ENCODE data around the gene DNAJC18.
"Not testable (repeated sequence)": the region's sequence is repeated elsewhere in the genome, so short reads cannot be mapped to it uniquely, and the experiment has no call there.

DNAJC18 gene

DNA sequence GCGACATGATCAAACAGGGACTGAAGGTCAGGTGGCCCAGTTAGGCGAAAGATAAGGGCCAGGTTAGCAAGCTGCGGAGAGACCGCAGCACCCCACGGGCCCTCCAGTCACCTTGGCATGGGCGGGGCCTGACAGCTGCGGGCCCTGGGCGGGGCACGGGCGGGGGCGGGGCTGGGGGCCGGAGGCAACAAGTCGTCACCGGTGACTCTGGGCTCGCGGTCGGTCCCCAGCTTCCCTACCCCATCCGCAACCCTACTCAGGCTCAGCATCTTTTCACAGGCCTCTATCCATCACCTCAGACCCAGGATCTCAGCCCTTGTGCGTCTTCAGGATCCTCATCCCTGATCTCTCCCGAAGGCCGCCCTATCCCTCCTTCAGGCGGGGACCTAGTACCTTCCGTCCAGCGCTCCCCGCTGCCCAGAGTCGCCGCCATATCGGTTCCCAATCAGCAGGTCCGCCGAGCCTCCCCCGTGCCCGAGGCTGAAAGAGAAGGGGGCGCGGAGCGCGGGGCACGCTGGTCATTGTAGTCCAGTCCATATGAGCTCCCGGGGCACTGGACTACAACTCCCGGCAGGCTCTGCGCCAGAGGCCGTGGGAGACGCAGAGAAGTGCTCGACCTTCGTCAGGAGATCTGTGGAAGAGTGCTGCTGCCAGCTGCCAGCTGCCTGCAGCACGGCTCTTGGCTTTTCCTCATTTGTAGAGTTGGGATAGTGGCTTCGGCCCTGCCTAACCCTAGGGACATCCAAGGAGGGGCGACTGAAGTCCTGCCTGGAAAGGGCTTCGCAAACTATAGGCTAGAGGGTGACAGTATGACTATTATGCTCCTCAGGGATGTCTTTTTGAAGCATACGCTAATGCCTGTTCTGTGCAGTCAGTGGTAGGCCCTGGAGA lies at the start of gene DNAJC18:
TSS of gene DNAJC18 (minus strand) at position 513 of the 891 bp plus-strand sequence. CDS start at position 433, 80 bp downstream.
- peak; percentile 88 for DNase-seq (ENCODE audit: low read depth)

DNA sequence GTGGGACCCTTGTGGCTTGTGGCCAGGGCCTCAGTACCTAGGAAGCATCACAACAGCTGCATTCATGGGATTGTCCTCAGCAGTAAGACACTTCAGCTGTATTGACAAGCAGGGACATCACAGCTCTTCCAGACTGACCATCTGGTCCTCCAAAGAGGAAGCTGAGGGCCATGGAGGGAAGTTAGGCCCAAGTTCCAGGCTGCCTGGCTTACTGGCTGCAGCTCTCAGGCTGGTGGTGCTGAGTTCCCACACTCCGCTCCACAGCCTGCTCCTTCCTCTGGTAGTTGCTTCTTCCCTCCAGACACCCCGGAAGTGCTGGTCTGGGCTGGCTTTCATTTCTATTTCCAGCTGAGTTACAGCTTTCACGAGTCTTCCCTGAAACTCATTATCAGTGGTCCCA lies 48.9 kb upstream of the DNAJC18 start:
- DNase-seq (ENCODE audit: low read depth): no peak

DNA sequence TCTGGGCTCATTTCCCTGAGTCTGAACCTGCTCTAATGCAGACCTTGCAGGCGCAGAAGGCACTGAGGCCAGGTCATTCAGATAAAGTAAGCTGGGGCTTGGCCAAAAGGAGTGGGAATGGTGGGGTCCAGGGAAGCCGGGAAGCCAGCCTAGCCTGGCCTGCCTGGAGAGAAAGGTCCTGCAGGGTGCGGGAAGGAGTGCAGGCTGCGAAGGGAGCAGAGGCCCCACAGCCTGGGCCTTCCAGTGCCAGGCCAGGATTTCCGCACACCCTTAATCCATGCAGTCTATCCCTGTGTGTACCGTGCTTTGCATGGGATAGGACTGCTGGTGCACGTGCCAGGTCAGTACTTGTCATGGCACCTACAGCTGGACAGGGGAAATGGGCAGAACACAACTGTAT lies 46.9 kb upstream of the DNAJC18 start:
- DNase-seq (ENCODE audit: low read depth): no peak

DNA sequence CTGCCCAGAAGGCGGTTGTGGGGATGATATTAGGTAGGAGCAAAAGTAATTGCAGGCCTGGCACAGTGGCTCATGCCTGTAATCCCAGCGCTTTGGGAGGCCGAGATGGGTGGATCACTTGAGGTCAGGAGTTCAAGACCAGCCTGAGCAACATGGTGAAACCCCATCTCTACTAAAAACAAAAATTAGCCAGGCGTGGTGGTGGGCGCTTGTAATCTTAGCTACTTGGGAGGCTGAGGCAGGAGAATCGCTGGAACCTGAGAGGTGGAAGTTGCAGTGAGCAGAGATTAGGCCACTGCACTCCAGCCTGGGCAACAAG lies 43.5 kb upstream of the DNAJC18 start:
- not testable (repeated sequence) for DNase-seq (ENCODE audit: low read depth)

DNA sequence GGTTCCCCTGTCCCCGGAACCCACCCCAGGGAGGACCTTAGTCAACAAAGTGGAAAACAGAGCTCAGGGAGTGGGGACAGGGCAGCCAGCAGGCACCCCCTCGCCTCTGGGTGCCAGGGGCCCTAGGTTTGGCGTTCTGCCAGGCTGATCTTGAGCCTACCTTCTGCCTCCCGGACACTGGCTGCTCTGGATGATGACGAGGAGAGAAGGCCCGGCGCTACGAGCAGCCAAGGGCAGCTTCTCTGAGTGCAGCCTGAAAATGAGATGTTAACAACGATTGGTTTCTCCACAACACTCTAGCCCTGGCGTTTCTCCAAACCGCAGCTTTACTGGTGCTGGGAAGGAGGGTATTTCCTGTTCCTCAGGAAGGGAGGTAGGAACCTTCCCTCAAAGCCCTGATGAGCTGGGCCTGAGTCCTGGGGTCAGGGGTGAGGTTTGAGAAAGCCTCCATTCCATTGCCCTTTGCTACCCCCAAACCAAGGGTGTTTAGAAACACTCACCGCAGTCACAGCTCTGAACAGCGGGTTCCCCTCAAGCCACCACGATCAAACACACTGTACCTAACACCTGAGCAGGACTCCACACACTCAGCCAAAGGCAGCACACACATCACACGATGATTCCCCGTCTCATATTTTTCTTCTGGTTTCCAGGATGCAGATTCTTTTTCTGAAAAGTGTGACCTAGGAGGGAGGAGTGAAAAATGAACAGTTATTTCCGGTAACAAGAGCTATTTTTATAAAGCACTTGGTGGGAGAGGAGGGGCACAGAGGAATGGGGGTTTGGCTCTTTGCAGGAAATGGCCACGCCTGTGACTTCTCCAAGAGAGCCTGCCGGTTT lies 42.9 kb upstream of the DNAJC18 start, which contains the start of gene STING1:
TSS of gene STING1 (minus strand) at position 709 of the 840 bp plus-strand sequence. CDS start 1,054 bp downstream, outside the sequence.
- DNase-seq (ENCODE audit: low read depth): peak; percentile 31

DNA sequence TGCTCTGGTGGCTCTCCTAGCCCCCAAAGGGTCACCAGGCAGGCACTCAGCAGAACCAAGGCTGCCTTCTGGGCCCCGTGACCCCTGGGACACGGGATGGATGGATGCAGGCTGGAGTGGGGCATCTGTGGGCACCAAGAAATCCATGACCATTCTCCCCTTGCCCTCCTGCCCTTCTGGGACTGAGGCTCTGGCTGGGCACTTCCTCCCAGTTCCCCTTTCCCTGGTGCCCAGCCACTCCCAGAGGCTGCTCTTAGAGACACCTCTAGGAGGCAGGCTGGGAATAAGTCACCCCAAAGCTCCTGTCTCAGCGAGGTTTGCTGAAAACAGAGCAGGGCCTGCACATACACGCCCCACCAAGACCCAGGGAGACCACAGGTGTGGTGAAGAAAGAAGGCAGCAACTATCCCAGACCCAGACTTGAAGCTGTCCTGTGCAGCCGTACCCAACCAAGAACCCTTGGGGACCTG lies 42.3 kb upstream of the DNAJC18 start:
- no peak for DNase-seq (ENCODE audit: low read depth)

DNA sequence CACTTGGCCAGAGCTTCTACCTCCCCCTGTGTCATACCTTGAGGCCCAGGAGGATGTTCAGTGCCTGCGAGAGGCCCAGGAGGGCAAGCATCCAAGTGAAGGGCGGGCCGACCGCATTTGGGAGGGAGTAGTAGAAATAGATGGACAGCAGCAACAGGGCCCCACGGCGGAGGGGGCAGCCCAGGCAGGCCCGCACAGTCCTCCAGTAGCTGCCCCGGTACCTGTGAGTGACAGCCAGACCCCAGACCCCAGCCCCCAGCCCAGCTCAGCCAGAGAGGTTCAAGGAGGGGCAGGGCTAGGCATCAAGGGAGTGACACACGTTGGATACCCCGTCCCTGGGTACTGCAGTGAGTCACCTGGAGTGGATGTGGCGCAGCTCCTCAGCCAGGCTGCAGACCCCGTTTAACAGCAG lies 41.8 kb upstream of the DNAJC18 start:
- DNase-seq (ENCODE audit: low read depth): no peak

DNA sequence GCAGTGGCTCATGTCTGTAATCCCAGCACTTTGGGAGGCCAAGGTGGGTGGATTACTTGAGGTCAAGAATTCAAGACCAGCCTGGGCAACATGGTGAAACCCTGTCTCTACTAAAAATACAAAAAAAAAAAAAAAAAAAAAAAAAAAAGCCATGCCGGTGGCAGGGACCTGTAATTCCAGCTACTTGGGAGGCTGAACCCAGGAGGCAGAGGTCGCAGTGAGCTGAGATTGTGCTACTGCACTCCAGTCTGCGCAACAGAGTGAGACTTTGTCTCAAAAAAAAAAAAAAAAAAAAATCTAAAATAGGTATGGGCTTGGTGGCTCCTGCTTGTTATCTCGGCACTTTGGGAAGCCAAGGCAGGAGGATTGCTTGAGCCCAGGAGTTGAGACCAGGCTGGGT lies 40.4 kb upstream of the DNAJC18 start:
- DNase-seq (ENCODE audit: low read depth): not testable (repeated sequence)

DNA sequence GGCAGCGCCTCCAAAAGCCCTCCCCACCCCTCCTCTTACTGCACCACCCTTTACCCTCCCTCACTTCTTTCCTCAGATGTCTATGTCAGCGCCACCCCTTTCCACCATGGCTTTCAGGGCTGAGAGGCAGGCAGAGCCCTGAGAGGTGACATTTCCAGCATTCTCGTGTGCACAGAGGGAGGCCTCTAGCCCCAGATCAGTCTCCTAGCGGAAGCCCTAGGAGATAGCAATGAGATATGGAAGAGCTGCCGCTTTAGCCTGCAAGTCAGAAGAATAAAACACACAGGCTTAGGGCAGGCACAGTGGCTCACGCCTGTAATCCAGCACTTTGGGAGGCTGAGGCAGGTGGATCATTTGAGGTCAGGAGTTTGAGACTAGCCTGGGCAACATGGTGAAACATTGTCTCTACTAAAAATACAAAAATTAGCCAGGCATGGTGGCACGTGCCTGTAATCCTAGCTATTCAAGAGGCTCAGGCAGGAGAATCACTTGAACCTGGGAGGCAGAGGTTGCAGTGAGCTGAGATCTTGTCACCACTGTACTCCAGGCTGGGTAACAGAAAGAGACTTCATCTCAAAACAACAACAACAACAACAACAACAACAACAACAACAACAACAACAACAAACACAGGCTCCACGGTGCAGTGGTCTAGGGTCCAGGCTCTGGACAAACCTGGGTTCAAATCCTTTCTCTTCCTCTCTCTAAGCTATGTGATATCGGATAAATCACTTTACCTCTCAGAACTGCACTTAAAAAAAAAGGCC lies 39.5 kb upstream of the DNAJC18 start:
- DNase-seq (ENCODE audit: low read depth): not testable (repeated sequence)

DNA sequence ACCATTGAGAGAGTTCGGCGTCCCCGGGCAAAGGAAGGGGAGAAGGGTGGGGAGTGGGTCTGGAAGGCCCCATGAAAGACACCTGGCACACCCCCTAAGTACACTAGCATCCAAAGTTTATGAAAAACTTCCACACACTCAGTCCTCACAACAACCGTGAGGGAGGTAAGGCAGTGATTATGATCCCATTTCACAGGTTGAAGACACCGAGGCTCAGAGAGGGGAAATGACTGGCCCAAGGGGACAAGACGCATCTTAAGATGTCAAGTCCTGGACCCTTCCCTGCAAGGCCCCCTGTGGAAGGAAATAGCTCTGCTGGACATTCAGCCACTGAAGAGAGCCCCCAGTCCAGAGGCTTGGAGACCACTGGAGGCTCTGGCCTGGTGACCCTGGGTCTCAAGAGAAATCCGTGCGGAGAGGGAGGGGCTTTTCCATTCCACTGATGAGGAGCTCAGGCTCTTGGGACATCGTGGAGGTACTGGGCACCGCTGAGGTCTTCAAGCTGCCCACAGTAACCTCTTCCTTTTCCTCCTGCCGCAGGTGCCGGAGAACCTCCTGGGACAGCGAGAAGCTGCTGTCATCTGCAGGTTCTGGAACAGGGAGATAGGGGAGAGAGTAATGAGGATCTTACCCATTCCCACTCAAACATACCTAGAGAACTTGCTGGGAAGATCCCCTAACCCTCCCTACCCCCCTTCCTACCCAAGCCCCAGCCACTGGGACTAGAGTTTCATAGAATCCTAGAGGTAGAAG lies 36.7 kb upstream of the DNAJC18 start:
- DNase-seq (ENCODE audit: low read depth): no peak

DNA sequence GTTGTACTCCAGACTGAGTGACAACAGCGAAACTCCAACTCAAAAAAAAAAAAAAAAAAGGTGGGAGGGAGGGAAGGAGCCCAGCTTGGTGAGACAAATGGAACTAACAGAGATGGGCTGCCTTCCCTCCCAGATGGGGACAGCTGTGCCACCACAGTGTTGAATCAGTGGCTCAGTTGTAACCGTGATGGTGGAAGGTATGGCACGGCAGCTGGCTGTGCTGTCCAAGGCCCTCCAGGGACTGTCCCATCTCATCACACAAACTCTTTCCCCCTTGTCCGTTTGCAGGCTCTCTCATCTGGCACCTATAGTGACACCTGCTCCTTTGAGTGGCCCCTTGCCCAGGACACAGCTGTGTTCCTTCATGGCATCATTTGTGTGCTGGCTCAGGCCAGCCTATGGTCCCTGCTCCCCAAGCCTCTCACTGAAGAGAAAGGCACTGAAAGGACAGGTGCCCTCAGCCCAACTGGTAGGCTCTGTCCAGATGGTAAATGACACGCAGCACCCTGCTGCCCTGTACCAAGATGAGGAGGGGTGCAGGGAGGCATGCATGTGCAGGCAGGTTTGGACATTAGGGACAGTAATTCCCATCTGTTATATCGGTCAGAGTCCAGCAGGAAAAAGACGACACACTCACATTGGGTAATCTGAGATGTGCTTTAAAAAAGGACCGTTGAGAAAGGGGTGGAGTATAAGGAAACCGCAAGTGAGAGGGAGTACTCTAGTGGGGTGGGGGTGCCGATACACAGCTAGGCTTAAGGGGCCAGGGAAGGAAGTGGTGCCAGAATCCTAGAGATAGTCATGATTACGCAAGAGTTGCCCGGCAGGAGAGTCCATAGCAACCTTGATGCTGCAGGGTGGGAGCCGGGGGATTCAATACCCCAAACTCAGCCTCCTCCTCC lies 35.8 kb upstream of the DNAJC18 start:
- DNase-seq (ENCODE audit: low read depth): no peak

DNA sequence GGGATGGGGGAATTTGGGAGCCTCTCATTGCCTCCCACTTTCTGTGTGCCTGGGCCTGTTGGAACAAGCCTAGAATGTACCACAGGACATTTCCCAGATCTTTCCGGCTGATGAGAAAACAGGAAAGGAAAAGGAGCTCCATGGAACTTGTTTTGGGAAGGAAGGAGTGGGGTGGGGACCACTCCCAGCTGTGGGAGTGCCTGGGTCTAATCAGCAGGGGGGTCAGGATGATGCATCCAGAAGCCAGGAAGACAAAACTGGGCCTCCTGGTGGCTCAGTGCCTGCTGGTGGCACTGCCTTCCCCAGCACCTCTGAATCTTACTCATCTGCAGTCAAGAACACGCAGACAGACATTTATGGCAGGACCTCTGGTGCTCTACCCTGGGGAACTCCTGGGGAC lies 34.2 kb upstream of the DNAJC18 start:
- no peak for DNase-seq (ENCODE audit: low read depth)

DNA sequence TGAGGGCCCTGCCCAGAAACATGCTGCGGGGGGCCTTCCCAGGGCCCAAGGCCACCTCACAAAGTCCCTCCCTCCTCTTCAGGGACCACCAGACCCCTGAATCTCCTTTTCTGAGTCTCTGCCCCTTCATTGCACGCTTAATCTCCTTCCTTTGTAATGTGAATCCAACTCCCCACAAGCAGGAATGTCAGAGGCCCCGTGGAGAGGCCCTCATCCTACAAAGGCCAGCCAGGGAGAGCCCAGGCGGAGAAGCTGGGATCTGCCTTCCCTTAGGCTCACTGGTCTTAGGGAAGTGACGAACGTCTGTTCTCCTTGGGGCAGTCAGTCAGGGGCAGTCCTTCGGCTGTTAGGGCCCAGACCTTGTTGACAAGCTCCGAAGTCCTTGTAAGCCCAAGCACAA lies 33.8 kb upstream of the DNAJC18 start:
- no peak for DNase-seq (ENCODE audit: low read depth)

DNA sequence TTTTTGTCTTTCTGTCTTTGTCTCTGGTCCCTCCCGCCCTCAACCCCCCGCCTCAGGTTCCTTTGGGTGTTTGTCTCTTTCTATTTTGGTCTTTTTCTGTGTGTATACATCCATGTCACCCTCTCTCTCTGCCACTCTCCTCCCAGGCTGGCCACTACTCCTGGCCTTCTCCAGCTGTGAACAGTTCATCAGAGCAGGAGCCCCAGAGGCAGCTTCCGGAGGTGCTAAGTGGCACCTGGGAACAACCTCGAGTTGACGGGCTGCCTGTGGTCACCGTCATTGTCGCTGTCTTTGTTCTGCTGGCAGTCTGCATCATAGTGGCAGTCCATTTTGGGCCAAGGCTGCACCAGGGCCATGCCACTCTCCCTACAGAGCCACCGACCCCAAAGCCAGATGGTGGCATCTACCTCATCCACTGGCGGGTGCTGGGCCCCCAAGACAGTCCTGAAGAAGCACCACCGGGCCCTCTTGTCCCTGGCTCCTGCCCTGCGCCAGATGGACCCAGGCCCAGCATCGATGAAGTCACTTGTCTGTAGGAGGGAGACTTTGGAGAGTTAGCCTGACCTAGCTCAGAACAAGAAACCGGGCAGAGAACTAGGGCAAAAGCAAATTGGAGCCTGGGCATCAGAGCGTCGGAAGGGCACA lies 33.2 kb upstream of the DNAJC18 start:
- DNase-seq (ENCODE audit: low read depth): no peak

DNA sequence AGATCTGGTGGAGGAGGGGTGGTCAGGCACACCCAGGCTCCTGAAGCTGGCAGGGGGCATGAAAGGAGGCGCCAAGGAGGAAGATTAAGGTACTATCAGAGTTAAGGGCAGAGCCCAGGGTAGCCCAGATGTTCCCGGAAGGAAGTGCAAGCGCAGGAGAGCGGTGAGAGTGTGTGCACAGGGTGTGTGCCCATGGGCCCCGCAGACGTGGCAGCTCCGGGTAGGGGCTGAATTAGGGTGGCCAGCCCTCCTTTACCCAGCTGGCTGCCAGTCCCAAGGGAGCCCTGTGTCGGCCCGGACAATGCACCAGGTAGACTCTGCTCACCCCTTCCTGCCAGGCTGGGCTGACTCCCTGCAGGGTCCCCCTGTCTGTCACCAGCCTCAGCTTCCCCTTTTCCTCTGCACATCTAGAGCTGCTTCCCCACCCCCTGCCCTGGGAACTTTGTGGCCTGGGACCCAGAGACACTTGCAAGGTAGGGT lies 31.5 kb upstream of the DNAJC18 start, which contains the start of gene SMIM33:
TSS of gene SMIM33 (plus strand) at position 184 of the 480 bp plus-strand sequence. CDS start at position 302, 118 bp downstream.
- no peak for DNase-seq (ENCODE audit: low read depth)

DNA sequence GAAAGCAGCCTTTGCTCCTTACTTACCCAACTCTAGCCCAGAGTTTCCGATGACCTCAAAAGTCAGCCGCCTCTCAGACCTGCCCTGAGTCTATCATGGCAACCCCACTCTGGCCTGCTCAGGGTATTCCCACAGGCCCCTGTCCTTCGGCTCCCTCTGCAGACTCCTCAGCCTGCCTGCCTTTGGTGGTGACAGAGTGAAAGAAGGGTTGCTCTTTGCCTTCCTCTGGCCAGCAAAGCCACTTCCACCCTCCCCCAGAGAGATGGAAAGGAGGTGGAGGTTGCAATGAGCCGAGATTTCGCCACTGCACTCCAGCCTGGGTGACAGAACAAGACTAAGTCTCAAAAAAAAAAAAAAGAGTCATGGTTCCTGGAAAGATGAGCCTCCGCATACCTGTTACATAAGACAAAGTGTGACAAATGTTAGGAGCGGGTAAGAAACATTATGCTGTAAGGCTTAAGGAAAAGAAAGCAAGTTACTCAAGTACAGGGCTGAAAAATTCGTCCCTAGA lies 29.2 kb upstream of the DNAJC18 start:
- DNase-seq (ENCODE audit: low read depth): no peak

DNA sequence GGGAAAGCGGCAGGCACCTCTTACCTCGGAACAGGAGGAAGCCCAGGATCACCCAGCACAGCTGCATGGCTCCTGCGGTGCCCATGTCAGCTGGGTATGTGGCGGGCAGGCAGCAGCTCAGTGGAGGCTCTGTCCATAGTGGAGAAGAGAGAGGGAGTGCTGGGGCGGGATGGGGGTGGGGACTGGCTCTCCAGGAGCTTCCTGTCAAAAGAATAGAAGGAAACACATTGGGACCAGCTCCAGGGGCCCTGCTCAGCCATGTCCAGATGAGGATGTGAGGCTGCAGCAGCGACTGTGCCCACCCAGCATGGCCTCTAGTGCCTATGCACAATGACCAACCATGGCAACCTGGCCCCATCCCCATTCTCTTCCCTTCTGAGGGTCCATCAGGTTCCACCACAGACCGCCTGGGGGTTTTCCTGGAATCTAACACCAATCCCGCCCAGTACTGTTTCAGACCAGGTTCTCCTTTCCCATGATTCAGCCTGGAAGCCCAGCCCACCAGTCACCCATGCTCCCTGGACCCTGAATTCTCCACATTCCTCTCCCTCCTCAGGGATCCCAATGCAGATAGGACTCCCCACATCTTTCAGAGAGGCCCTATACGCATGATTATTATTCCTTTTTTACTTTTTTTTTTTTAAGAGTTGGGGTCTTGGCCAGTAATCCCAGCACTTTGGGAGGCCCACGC lies 23.4 kb upstream of the DNAJC18 start, which contains the start of gene ECSCR:
TSS of gene ECSCR (minus strand) at position 158 of the 691 bp plus-strand sequence. CDS start at position 85, 73 bp downstream.
- DNase-seq (ENCODE audit: low read depth): no peak

DNA sequence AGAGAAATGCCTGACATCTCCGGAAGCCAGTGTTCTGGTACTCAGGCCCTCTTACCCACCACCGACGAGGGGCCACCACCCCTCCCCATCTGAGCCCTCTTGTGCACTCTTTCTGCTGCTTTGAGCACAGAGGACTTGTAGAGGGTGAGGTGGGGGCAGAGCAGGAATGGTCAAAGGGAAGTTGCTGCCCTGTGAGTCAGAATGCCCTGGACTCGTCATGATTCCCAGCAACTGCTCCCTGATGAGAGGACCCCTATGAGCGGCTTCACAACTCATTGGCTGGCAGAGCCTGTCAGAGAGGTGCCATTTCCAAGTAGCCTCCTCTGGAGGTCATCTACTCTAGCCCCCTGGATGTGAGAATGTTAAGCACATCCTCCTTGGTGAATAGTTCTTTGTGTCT lies 22.4 kb upstream of the DNAJC18 start:
- DNase-seq (ENCODE audit: low read depth): no peak

Data from activated T-helper 9 cell treated with anti-CD3 and anti-CD28 coated beads, Interleukin-2, amount 50 U/mL, for 16 hours (primary cell).